CD4-positive, alpha-beta T cell treated with Interferon alpha-2 for 1 hour (primary cell): ENCODE results near the gene CACNB2.

Experiments used
- DNase-seq, 2 donors: peaks; one replicate each; pipeline ENCODE4 v3.0.0-alpha.2; 2020 to 2022

CACNB2 gene

GRCh38 chr10:18297659-18298058 lies 157.4 kb downstream of the CACNB2 start:
- DNase-seq, result no peak

GRCh38 chr10:18298256-18298655 lies 158.0 kb downstream of the CACNB2 start:
- DNase-seq, result no peak

- no peak for DNase-seq
Observed at GRCh38 chr10:18303851-18304801, 163.9 kb downstream of the CACNB2 start.

GRCh38 chr10:18306031-18306430 lies 165.8 kb downstream of the CACNB2 start:
- DNase-seq, result no peak

- no peak for DNase-seq
Observed at GRCh38 chr10:18308600-18308999, 168.4 kb downstream of the CACNB2 start.

GRCh38 chr10:18310761-18311160 lies 170.5 kb downstream of the CACNB2 start:
- no peak for DNase-seq

GRCh38 chr10:18312374-18313139 lies 172.3 kb downstream of the CACNB2 start:
- DNase-seq, result no peak

- no peak for DNase-seq
Observed at GRCh38 chr10:18313140-18313530, 172.9 kb downstream of the CACNB2 start.

- DNase-seq, result no peak
Observed at GRCh38 chr10:18313626-18314025, 173.4 kb downstream of the CACNB2 start.

GRCh38 chr10:18319628-18320027 lies 179.4 kb downstream of the CACNB2 start:
- no peak for DNase-seq

- DNase-seq, result no peak
Observed at GRCh38 chr10:18321371-18321770, 181.1 kb downstream of the CACNB2 start.

GRCh38 chr10:18323916-18324315 lies 183.7 kb downstream of the CACNB2 start:
- no peak for DNase-seq

- no peak for DNase-seq
Observed at GRCh38 chr10:18325410-18325809, 185.2 kb downstream of the CACNB2 start.

GRCh38 chr10:18325889-18326531 lies 185.8 kb downstream of the CACNB2 start:
- DNase-seq, result no peak

- no peak for DNase-seq
Observed at GRCh38 chr10:18328941-18329340, 188.7 kb downstream of the CACNB2 start.

- no peak for DNase-seq
Observed at GRCh38 chr10:18332048-18332447, 191.8 kb downstream of the CACNB2 start.

GRCh38 chr10:18332484-18332883 lies 192.3 kb downstream of the CACNB2 start:
- DNase-seq, result no peak

GRCh38 chr10:18333621-18334020 lies 193.4 kb downstream of the CACNB2 start:
- no peak for DNase-seq

GRCh38 chr10:18334116-18334867 lies 194.1 kb downstream of the CACNB2 start:
- DNase-seq, result no peak

GRCh38 chr10:18340496-18341051 lies 200.3 kb downstream of the CACNB2 start:
- DNase-seq, result no peak

- DNase-seq, result no peak
Observed at GRCh38 chr10:18341055-18341454, 200.8 kb downstream of the CACNB2 start.

GRCh38 chr10:18343573-18343972 lies 203.3 kb downstream of the CACNB2 start:
- no peak for DNase-seq
